GM19328 (cell line): ENCODE measurements around the gene AGBL1.
"Not testable (repeated sequence)": the region's sequence is repeated elsewhere in the genome, so short reads cannot be mapped to it uniquely, and the experiment has no call there.

Experiments used
- ATAC-seq: cut with Tn5 transposase; IDR thresholded peaks from one replicate; pipeline ENCODE4 v1.9.1; 2021; ENCODE audit warnings: mild to moderate bottlenecking, moderate library complexity; ENCODE audit not compliant: unreplicated experiment

Gene AGBL1

GRCh38 chr15:87032295-87032694 is 952.6 kb downstream of the AGBL1 start:
- no peak for ATAC-seq

- no peak for ATAC-seq
Observed at GRCh38 chr15:87033056-87033455, 953.4 kb downstream of the AGBL1 start.

GRCh38 chr15:87034886-87035285 is 955.2 kb downstream of the AGBL1 start:
- ATAC-seq: no peak

GRCh38 chr15:87038404-87038803 is 958.7 kb downstream of the AGBL1 start:
- no peak for ATAC-seq

GRCh38 chr15:87042619-87043018 is 962.9 kb downstream of the AGBL1 start:
- not testable (repeated sequence) for ATAC-seq

- no peak for ATAC-seq
Observed at GRCh38 chr15:87045746-87046145, 966.1 kb downstream of the AGBL1 start.

- ATAC-seq: no peak
Observed at GRCh38 chr15:87047203-87047965, 967.7 kb downstream of the AGBL1 start.
